Heart left ventricle (tissue), 16 donors: ENCODE results near the gene NFIB. TPM values are rescaled to one million over a fixed set of nuclear protein-coding genes. Genes with fewer than 3 reads are reported as not detected.

Experiments used
- ATAC-seq, 4 donors: fragments of 200-7000 bp; cut with Tn5 transposase; one replicate each; pipeline ENCODE4 v1.9.1; 2020 to 2022; ENCODE audit warnings: moderate library complexity in 4 of 4, mild to moderate bottlenecking in 3 of 4, moderate number of reproducible peaks in 1 of 4
- DNase-seq, 5 donors: peaks; one replicate each; pipeline ENCODE4 v3.0.0-alpha.2; 2020
- H3K27ac ChIP-seq, 12 donors: fragments of 200-600 bp; sonication (generic) in 4 of 12; one replicate each; pipeline versions ENCODE4 v1.5.0 to v1.8.0; 2016 to 2022; ENCODE audit warnings: mild to moderate bottlenecking in 2 of 12
- H3K27me3 ChIP-seq, 9 donors: fragments of 200-600 bp; sonication (generic) in 2 of 9; one replicate each; pipeline versions ENCODE4 v1.5.1 to v1.8.0; 2016 to 2022; ENCODE audit warnings: mild to moderate bottlenecking in 3 of 9
- H3K36me3 ChIP-seq, 9 donors: fragments of 200-600 bp; sonication (generic) in 2 of 9; one replicate each; pipeline versions ENCODE4 v1.5.0 to v1.8.0; 2018 to 2022; ENCODE audit warnings: mild to moderate bottlenecking in 2 of 9
- H3K4me1 ChIP-seq, 12 donors: fragments of 200-600 bp; sonication (generic) in 4 of 12; one replicate each; pipeline versions ENCODE4 v1.5.0 to v1.8.0; 2016 to 2022; ENCODE audit warnings: mild to moderate bottlenecking in 3 of 12
- H3K4me3 ChIP-seq, 12 donors: fragments of 200-600 bp; sonication (generic) in 4 of 12; one replicate each; pipeline versions ENCODE4 v1.5.0 to v1.8.0; 2017 to 2022; ENCODE audit warnings: mild to moderate bottlenecking in 9 of 12, moderate library complexity in 4 of 12
- H3K9me3 ChIP-seq, 12 donors: fragments of 200-600 bp; sonication (generic) in 4 of 12; one replicate each; pipeline versions ENCODE4 v1.5.0 to v1.8.0; 2016 to 2022; ENCODE audit warnings: mild to moderate bottlenecking in 1 of 12
- POLR2A ChIP-seq, 2 donors: fragments of 450-650 bp; IDR thresholded peaks; one replicate each; pipeline ENCODE4 v1.6.1; 2017; ENCODE audit warnings: antibody characterized with exemption in 2 of 2, mild to moderate bottlenecking in 2 of 2, moderate library complexity in 2 of 2
- WGBS, 4 donors: extraction: QIAGEN DNeasy Blood & Tissue Kit in 2 of 4; methylation state at CpG; one replicate each; pipeline versions ENCODE4 v1.1.5 to v1.1.7; 2013 to 2018; 5-methylcytosine and 5-hydroxymethylcytosine counted together
- intact Hi-C, 10 donors: fragments of 100-400 bp; cut with DNase I; formaldehyde crosslinking; loops; one replicate each; pipeline versions ENCODE4 v1.11.1 to v1.14.2; 2022
- polyA plus RNA-seq, 2 donors: library from polyadenylated mRNA; stranded (reverse); fragments of 200-250 nt; gene quantifications; one replicate each; pipeline ENCODE4 v1.2.3, GENCODE V29; 2013
- total RNA-seq, 9 donors: library from RNA; depleted of rRNA in 2 of 9; stranded (reverse); fragments of >200 nt in 2 of 9; fragmentation: NEBNext Ultra II Directional in 3 of 9; extraction: Animal tissue kit (Norgen Biotek cat#: 25700) in 3 of 9; gene quantifications; one replicate each; pipeline versions ENCODE4 v1.1.0 to v1.2.4, GENCODE V29; 2016 to 2023
- TF ChIP-seq, protein P1 (sequence below), 12 donors: fragments of 200-600 bp; sonication (generic) in 4 of 12; IDR thresholded peaks; one replicate each; pipeline versions ENCODE4 v1.5.0 to v1.8.0; 2018 to 2022; ENCODE audit warnings: antibody characterized with exemption in 12 of 12, mild to moderate bottlenecking in 5 of 12
- donor health status: ischemic (EF 13 %, LVEDD 7.1; RV severe dilation, severe dysfunction).
- donor health status: healthy with polysubstance abuse.
- donor health status: DM: no; HTN: yes; CAD: no.
- donor health status: DM: no; HTN: no; CAD: no.
- donor health status: ischemic (EF 25% LVEDD 6.9; RV normal size, moderate dysfunction).
- donor health status: ischemic (EF 25% LVEDD 5.7; RV mildly dilated, moderate dysfunction).
- donor health status: healthy.
- donor health status: DM: yes; HTN: yes; CAD: no.
- donor health status: ischemic (EF 35%, LVEDD 5.7; RV mildly dilated, moderate dysfunction).
- donor health status: nonischemic (EF 11% LVEDD 7.7; RV severe dilation, severe dysfunction).
- donor health status: DM: yes; HTN: yes; CAD: no.
- donor health status: PGD.
- donor health status: ischemic (EF 29% LVEDD 5.4; RV normal size, mild dysfunction).
- donor health status: nonischemic (EF 23%, LVEDD 6.1; RV moderate dilation, normal function).

Gene NFIB
- total and polyA plus RNA-seq, 11 donors: 24.5 to 148 (median 98.2) TPM

DNA sequence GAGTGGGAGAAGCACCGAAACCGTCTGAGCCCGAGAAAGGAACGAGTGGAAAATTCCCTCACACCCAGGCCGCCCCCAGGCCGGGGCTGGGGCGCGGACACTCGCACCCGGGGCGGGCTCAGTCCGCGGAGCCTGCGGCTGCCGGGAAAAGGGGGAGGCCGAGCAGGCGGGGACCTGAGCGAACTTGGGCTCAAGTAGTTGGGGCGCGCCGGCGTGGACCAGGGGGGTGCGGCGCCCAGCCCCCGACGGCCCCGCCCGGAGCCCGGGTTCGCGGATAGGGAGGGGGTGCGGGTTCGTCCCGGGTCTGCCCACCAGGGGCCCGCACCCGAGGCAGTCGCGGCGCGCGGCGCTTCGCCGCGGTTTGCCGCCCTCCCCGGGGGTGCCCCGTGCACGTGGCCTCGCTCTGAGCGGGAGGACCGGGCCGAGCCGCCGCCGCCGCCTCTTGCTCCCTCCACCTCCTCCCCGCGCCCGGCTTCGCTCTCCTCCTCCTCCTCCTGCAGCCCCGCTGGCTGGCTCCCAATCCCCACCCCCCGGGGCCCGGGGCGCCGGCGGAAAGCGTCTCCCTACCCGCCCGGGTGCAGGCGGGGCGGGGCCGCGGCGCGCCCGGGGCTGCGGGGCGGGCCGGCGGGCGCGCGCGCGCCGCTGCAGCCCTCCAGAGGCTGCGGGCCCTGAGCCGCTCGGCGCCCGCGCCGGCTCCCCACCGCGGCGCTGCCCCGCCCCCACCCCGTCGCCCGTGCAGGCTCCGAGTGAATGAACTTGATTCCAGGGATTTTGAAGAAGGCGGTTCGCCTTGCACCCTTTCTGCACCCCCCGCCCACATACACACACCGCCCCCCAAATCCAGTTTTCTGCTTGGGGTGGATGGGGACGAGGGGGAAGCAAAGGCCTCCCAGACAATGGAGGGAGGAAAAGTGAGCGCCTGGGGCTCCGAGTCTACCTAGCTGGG lies 1.3 kb upstream of the NFIB start:
- peak; percentile 96 to 98 (median 97) for DNase-seq
- peaks cover 5 to 53% (median 35%) of the 10 kb centered on the region in 12 donors for H3K4me1 ChIP-seq
- WGBS, 4 donors: 0 to 1% (median 1%) methylated on average over 42 to 109 of the region's 109 CpGs
- TF ChIP-seq, protein P1, sequence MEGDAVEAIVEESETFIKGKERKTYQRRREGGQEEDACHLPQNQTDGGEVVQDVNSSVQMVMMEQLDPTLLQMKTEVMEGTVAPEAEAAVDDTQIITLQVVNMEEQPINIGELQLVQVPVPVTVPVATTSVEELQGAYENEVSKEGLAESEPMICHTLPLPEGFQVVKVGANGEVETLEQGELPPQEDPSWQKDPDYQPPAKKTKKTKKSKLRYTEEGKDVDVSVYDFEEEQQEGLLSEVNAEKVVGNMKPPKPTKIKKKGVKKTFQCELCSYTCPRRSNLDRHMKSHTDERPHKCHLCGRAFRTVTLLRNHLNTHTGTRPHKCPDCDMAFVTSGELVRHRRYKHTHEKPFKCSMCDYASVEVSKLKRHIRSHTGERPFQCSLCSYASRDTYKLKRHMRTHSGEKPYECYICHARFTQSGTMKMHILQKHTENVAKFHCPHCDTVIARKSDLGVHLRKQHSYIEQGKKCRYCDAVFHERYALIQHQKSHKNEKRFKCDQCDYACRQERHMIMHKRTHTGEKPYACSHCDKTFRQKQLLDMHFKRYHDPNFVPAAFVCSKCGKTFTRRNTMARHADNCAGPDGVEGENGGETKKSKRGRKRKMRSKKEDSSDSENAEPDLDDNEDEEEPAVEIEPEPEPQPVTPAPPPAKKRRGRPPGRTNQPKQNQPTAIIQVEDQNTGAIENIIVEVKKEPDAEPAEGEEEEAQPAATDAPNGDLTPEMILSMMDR (IDR thresholded peaks at IDR 0.05): no peak
- peak; percentile 40 to 82 for TF ChIP-seq POLR2A (IDR thresholded peaks at IDR 0.05)
- ATAC-seq: peak; percentile 67 to 87 (median 80)
- peaks cover 0 to 47% (median 0%) of the 10 kb centered on the region in 9 donors for H3K27me3 ChIP-seq
- H3K27ac ChIP-seq: peak overlapping the region; percentile 93 to 100 (median 99)
- no peaks in the 10 kb centered on the region for H3K9me3 ChIP-seq
- H3K4me3 ChIP-seq: peak overlapping the region; percentile 66 to 90 (median 82)
- no peaks in the 10 kb centered on the region for H3K36me3 ChIP-seq
- intact Hi-C loops: loop anchor here in 9 of 10 donors (2.0 to 10.0 kb wide), 16 partner anchors 32 to 750 kb away; no protein-coding TSS in a partner anchor

DNA sequence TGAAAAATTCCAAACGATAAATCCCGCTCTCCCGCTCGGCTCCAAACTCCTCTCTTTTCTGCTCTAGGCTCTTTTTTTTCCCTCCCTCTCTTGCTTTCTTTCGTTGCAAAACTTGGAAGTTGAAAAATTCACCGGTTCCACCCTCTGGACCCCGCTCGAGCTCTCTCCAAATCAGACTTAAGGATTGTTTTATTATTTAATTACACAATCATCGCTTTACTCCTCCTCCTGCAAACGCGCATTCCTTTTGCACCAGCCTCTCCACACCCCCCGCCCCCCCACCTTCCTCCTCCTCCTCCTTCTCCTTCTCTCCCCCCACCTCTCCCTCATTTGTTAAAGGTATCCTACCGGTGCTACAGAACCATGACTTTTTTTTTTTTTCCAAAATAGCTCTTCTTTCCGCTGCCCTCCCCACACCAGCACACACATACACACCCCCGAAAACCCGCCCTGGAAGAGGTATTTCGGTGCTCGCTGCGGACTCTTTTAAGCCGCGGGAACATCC lies 535 bp upstream of the NFIB start:
- peaks cover 5 to 48% (median 29%) of the 10 kb centered on the region in 12 donors for H3K4me1 ChIP-seq
- ATAC-seq: peak; percentile 45 to 59 (median 56)
- TF ChIP-seq, protein P1 (IDR thresholded peaks at IDR 0.05): no peak
- TF ChIP-seq POLR2A (IDR thresholded peaks at IDR 0.05): peak in 1 of 2 donors; percentile 76
- H3K27ac ChIP-seq: peak overlapping the region; percentile 93 to 100 (median 99)
- peak overlapping the region; percentile 66 to 90 (median 82) for H3K4me3 ChIP-seq
- intact Hi-C loops: loop anchor here in 6 of 10 donors (2.0 to 10.0 kb wide), 13 partner anchors 33 to 750 kb away; no protein-coding TSS in a partner anchor
- H3K36me3 ChIP-seq: no peaks in the 10 kb centered on the region
- H3K9me3 ChIP-seq: no peaks in the 10 kb centered on the region
- WGBS, 4 donors: 0 to 1% (median 1%) methylated on average over 21 of the region's 21 CpGs
- peak; percentile 74 to 89 (median 83) for DNase-seq
- peaks cover 0 to 47% (median 0%) of the 10 kb centered on the region in 9 donors for H3K27me3 ChIP-seq

DNA sequence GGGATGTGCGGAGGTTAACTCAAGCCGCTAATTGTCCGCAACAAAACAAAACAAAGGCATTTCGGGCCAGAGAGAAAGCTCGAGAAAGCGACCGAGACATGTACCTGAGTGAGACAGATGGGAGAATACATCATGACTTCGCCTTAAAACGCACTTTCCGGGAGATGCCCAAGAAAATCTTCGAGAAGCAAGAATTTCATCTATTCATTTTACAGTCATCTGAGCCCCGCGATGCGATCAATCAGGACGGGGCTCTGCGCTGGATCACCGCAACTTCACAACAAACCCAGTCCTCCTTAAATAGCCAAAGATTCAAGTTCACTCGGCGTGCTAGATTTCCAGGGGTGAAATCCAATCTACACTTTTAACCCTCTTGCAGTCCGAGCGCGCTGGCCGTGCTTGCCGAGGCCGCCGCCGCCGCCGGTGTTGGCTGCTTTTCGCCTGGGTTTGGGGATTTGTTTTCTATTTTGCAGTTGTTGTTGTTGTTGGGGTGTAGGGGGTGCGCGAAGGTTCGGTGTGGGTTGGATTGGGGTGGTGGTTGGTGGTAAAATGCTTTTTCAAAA lies 482 bp downstream of the NFIB start:
- WGBS, 4 donors: 0 to 1% (median 0%) methylated on average over 33 of the region's 33 CpGs
- DNase-seq (peak in 2 of 5 donors; percentile 29 to 60), ATAC-seq (no peak)
- Histone ChIP-seq H3K9me3 (no peaks in the 10 kb centered on the region), H3K4me1 (peaks cover 4 to 47% (median 27%) of the 10 kb centered on the region in 12 donors), H3K27me3 (peaks cover 0 to 47% (median 0%) of the 10 kb centered on the region in 9 donors), H3K4me3 (peak overlapping the region; percentile 66 to 90 (median 82)), H3K27ac (peak overlapping the region; percentile 93 to 100 (median 99)), H3K36me3 (no peaks in the 10 kb centered on the region)
- TF ChIP-seq, protein P1 (IDR thresholded peaks at IDR 0.05): no peak
- no peak for TF ChIP-seq POLR2A (IDR thresholded peaks at IDR 0.05)
- intact Hi-C loops: loop anchor here in 7 of 10 donors (2.0 to 10.0 kb wide), 13 partner anchors 34 to 749 kb away; no protein-coding TSS in a partner anchor
